ENCODE measurements around the gene ZMYM3.
"Not testable (repeated sequence)": the region's sequence is repeated elsewhere in the genome, so short reads cannot be mapped to it uniquely, and the experiment has no call there.

GRCh38 chrX:71300495-71300894 lies 46.6 kb upstream of the ZMYM3 start:
- TF ChIP-seq CTCF, POLR2A (IDR thresholded peaks at IDR 0.05): not testable (repeated sequence)

Measured in ovary (tissue), 3 donors.